Tibial nerve (tissue), 4 donors: ENCODE results near the gene ANKRD44.

Experiments used
- CTCF ChIP-seq, 5 experiments: fragments of 200-600 bp in 3 of 5; fragments of 450-650 bp in 2 of 5; sonication (generic) in 3 of 5; IDR thresholded peaks; one replicate each; pipeline ENCODE4 v1.5.1; 2016 to 2019; ENCODE audit warnings: antibody characterized with exemption in 5 of 5, mild to moderate bottlenecking in 3 of 5, moderate library complexity in 2 of 5
- EP300 ChIP-seq, 2 donors: sonication (generic); formaldehyde crosslinking; IDR thresholded peaks; one replicate each; pipeline ENCODE4 v1.6.1; 2017; ENCODE audit warnings: antibody characterized with exemption in 2 of 2, mild to moderate bottlenecking in 1 of 2

DNA sequence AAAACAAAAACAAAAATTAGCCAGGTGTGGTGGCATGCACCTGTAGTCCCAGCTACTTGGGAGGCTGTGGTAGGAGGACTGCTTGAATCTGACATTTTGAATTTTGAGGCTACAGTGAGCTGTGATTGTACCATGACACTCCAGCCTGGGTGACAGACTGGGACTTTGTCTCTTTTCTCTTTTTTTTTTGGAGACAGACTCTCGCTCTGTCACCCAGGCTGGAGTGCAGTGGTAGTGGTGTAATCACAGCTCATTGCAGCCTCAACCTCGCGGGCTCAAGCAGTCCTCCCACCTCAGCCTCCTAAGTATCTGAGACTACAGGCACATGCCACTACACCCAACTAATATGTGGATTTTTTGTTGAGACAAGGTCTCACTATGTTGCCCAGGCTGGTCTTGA lies 35.6 kb downstream of the ANKRD44 start:
- no peak for TF ChIP-seq CTCF (IDR thresholded peaks at IDR 0.05)
- TF ChIP-seq EP300 (IDR thresholded peaks at IDR 0.05): no peak
